ENCODE measurements around the gene PREX1.

DNA sequence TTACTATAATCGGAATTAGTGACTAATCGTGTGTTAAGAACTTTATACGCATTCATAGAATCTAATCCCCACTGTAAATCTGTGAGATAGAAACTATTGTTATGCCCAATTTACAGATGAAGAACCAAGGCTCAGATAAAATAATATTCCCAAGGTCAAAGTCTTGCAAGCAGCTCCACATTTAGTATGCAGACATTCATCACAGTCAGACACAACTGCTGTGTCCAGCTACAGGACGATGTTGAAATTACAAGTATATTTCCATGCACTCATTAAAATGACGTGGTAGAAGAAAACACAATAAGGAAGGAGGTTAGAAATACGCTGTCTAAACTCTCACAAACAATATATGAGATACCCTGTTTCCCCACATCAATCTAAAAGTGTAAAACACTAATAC, 82.5 kb downstream of the PREX1 start:
- TF ChIP-seq CTCF (IDR thresholded peaks at IDR 0.05) (no peak), POLR2A (IDR thresholded peaks at IDR 0.05) (no peak)

Data from prostate gland (tissue), 2 donors.